Fibroblast of skin of right quadriceps (primary cell): ENCODE results near the gene PCDHGB4.
"Not testable (repeated sequence)": the region's sequence is repeated elsewhere in the genome, so short reads cannot be mapped to it uniquely, and the experiment has no call there.

ENCODE experiments used
- DNase-seq: peaks from one replicate; pipeline ENCODE4 v3.0.0-alpha.2; 2013

The PCDHGB4 gene

GRCh38 chr5:141402553-141403243 is 15.2 kb downstream of the PCDHGB4 start, which contains the start of gene PCDHGA9:
TSS of gene PCDHGA9 (plus strand) at chr5:141402778. CDS start at chr5:141402953, 175 bp downstream.
- DNase-seq: peak; percentile 35

- DNase-seq: no peak
Observed at GRCh38 chr5:141403387-141403786, 15.9 kb downstream of the PCDHGB4 start.

- DNase-seq: peak; percentile 46
Observed at GRCh38 chr5:141407790-141408505, 20.4 kb downstream of the PCDHGB4 start, which contains the start of gene PCDHGB6. TSS of gene PCDHGB6 (plus strand) at chr5:141408021. CDS start at chr5:141408203, 182 bp downstream.

- no peak for DNase-seq
Observed at GRCh38 chr5:141409598-141410306, 22.3 kb downstream of the PCDHGB4 start.

DNA sequence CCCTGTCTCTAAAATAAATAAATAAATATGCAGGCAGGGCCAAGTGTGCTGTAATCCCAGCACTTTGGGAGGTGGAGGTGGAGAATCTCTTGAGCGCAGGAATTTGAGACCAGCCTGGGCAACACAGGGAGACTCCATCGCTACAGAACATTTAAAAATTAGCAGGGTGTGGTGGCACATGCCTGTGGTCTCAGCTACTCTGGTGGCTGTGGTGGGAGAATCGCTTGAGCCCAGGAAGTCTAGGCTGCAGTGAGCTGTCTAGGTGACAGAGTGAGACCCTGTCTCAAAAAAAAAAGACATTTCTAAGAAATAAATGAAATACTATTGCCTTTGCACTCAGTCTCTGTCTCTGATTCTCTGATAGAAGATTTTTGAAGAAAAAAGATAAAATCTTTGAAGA is 24.1 kb downstream of the PCDHGB4 start:
- no peak for DNase-seq

DNA sequence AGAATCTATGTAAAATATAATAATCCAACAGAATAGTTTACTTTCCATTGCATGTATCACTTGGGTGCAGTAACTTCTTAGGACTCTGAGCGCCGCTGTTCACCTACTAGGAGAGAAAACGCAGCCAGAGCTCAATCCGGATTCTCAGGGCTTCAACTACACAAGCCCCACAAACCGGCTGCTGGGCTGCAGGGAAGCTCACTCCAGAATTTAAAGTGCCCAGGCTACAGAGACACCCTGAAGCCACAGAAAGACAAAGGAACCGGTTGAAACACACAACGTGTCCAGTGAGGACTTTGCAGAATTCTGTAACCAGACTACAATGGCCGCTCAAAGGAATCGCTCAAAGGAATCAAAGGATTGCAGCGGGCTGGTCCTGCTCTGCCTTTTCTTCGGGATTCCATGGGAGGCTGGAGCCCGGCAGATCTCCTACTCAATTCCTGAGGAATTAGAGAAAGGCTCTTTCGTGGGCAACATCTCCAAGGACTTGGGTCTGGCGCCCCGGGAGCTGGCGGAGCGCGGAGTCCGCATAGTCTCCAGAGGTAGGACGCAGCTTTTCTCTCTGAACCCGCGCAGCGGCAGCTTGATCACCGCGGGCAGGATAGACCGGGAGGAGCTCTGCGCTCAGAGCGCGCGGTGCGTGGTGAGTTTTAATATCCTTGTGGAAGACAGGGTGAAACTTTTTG is 25.5 kb downstream of the PCDHGB4 start, which contains the start of gene PCDHGA10:
Gene PCDHGA10 (plus strand): TSS at position 134 of the 686 bp plus-strand sequence. CDS start 189 bp downstream, at position 323.
- DNase-seq: peak; percentile 75

- no peak for DNase-seq
Observed at GRCh38 chr5:141413540-141414069, 26.1 kb downstream of the PCDHGB4 start.

- not testable (repeated sequence) for DNase-seq
Observed at GRCh38 chr5:141414548-141415274, 27.2 kb downstream of the PCDHGB4 start.

DNA sequence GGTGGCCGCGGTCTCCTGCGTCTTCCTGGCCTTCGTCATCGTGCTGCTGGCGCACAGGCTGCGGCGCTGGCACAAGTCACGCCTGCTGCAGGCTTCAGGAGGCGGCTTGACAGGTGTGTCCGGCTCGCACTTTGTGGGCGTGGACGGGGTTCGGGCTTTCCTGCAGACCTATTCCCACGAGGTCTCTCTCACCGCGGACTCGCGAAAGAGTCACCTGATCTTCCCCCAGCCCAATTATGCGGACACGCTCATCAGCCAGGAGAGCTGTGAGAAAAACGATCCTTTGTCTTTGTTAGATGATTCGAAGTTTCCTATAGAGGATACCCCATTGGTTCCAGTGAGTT is 27.7 kb downstream of the PCDHGB4 start:
- not testable (repeated sequence) for DNase-seq

DNA sequence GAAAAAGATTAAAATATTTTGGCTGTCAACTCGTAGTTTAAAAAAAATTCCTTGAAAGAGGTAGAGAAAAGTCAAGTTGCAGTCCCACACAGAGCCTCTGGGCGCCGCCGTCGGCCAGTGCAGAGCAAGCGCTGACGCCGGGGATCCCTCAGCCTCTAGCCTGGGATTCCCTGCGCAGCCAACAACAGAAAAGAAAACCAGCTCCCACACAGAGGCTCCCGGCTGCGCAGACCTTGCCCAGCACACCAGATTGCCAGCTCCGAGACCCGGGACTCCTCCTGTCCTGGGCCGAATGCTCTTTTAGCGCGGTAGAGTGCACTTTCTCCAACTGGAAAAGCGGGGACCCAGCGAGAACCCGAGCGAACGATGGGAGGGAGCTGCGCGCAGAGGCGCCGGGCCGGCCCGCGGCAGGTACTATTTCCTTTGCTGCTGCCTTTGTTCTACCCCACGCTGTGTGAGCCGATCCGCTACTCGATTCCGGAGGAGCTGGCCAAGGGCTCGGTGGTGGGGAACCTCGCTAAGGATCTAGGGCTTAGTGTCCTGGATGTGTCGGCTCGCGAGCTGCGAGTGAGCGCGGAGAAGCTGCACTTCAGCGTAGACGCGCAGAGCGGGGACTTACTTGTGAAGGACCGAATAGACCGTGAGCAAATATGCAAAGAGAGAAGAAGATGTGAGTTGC is 30.1 kb downstream of the PCDHGB4 start, which contains the start of gene PCDHGB7:
Gene PCDHGB7 (plus strand): TSS at position 184 of the 679 bp plus-strand sequence. CDS start 183 bp downstream, at position 367.
- DNase-seq: peak; percentile 83

DNA sequence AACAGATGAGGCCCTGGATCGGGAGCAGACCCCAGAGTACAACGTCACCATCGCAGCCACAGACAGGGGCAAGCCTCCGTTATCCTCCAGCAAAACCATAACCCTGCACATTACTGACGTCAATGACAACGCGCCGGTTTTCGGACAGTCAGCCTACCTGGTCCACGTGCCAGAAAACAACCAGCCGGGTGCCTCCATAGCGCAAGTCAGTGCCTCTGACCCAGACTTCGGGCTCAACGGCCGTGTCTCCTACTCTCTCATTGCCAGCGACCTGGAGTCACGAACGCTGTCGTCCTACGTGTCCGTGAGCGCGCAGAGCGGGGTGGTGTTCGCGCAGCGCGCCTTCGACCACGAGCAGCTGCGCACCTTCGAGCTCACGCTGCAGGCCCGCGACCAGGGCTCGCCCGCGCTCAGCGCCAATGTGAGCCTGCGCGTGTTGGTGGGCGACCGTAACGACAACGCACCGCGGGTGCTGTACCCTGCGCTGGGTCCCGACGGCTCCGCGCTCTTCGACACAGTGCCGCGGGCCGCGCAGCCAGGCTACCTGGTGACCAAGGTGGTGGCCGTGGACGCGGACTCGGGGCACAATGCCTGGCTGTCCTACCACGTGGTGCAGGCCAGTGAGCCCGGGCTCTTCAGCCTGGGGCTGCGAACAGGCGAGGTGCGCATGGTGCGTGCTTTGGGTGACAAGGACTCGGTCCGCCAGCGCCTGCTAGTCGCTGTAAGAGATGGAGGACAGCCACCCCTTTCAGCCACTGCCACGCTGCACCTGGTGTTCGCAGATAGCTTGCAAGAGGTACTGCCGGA is 31.8 kb downstream of the PCDHGB4 start:
- no peak for DNase-seq

- peak; percentile 74 for DNase-seq
Observed at GRCh38 chr5:141420855-141421488, 33.5 kb downstream of the PCDHGB4 start, which contains the start of gene PCDHGA11. TSS of gene PCDHGA11 (plus strand) at chr5:141421051. CDS start at chr5:141421228, 177 bp downstream.

DNA sequence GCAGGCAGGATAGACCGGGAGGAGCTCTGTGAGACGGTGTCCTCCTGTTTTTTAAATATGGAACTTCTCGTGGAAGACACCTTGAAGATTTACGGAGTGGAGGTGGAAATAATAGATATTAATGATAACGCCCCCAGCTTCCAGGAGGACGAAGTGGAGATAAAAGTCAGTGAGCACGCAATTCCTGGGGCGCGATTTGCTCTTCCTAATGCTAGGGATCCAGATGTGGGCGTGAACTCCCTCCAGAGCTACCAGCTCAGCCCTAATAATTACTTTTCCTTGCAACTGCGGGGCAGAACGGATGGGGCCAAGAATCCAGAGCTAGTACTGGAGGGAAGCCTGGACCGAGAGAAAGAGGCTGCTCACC is 34.0 kb downstream of the PCDHGB4 start:
- DNase-seq: no peak

GRCh38 chr5:141422742-141423291 is 35.3 kb downstream of the PCDHGB4 start:
- DNase-seq: no peak

GRCh38 chr5:141427783-141428426 is 40.4 kb downstream of the PCDHGB4 start:
- DNase-seq: no peak

- DNase-seq: peak; percentile 92
Observed at GRCh38 chr5:141430332-141431113, 43.0 kb downstream of the PCDHGB4 start, which contains the start of gene PCDHGA12. TSS of gene PCDHGA12 (plus strand) at chr5:141430507. CDS start at chr5:141430760, 253 bp downstream.

- peak; percentile 42 for DNase-seq
Observed at GRCh38 chr5:141431286-141431685, 43.8 kb downstream of the PCDHGB4 start.

GRCh38 chr5:141432308-141432707 is 44.8 kb downstream of the PCDHGB4 start:
- not testable (repeated sequence) for DNase-seq
